Measurements from ENCODE around the gene GRK5.
A peak's percentile ranks its signal among the peaks of the same experiment; 100 is the strongest.

The GRK5 gene

GRCh38 chr10:119207713-119208552 is 562 bp downstream of the GRK5 start:
- TF ChIP-seq CTCF (conservative IDR thresholded peaks at IDR 0.05; ENCODE audit: low read length) (no peak), EZH2phosphoT487 (IDR thresholded peaks at IDR 0.05; ENCODE audit: borderline replicate concordance) (no peak)
- Histone ChIP-seq H2AFZ (ENCODE audit: low read length) (peak overlapping the region; percentile 48), H3K4me3 (ENCODE audit: low read length, poor library complexity, severe bottlenecking) (peak overlapping the region; percentile 83), H3K4me1 (ENCODE audit: insufficient read depth, low read length, poor library complexity, severe bottlenecking) (peaks cover 45% of the 10 kb centered on the region), H3K9me2 (replicated peaks; ENCODE audit: low read depth, low read length) (no peaks in the 10 kb centered on the region), H3K9ac (ENCODE audit: low read depth, low read length, poor library complexity, severe bottlenecking) (peak overlapping the region; percentile 77), H3K79me2 (ENCODE audit: insufficient read depth, low read length) (peaks cover 45% of the 10 kb centered on the region), H4K20me1 (ENCODE audit: insufficient read depth, low read length, poor library complexity, severe bottlenecking) (no peaks in the 10 kb centered on the region), H3K27me3 (ENCODE audit: insufficient read depth, low read length, poor library complexity, severe bottlenecking) (no peaks in the 10 kb centered on the region), H3K4me2 (ENCODE audit: low read depth, low read length, poor library complexity, severe bottlenecking) (peak overlapping the region; percentile 96), H3K9me3 (ENCODE audit: insufficient read depth, low read depth, low read length) (no peaks in the 10 kb centered on the region), H3F3A (ENCODE audit: low read depth) (peaks cover 19% of the 10 kb centered on the region), H3K36me3 (ENCODE audit: insufficient read depth, low read length) (no peaks in the 10 kb centered on the region)

- H3K79me2 ChIP-seq (ENCODE audit: insufficient read depth, low read length) = peaks cover 50% of the 10 kb centered on the region
- H3F3A ChIP-seq (ENCODE audit: low read depth) = peaks cover 19% of the 10 kb centered on the region
- TF ChIP-seq EZH2phosphoT487 (IDR thresholded peaks at IDR 0.05; ENCODE audit: borderline replicate concordance) (no peak), CTCF (conservative IDR thresholded peaks at IDR 0.05; ENCODE audit: low read length) (no peak)
- H3K9ac ChIP-seq (ENCODE audit: low read depth, low read length, poor library complexity, severe bottlenecking) = peak overlapping the region; percentile 77
- no peaks in the 10 kb centered on the region for H4K20me1 ChIP-seq (ENCODE audit: insufficient read depth, low read length, poor library complexity, severe bottlenecking)
- no peaks in the 10 kb centered on the region for H3K36me3 ChIP-seq (ENCODE audit: insufficient read depth, low read length)
- H3K9me3 ChIP-seq (ENCODE audit: insufficient read depth, low read depth, low read length) = no peaks in the 10 kb centered on the region
- H3K27me3 ChIP-seq (ENCODE audit: insufficient read depth, low read length, poor library complexity, severe bottlenecking) = no peaks in the 10 kb centered on the region
- H2AFZ ChIP-seq (ENCODE audit: low read length) = no peak overlapping the region; the same call in 1 of the 2 replicates
- no peaks in the 10 kb centered on the region for H3K9me2 ChIP-seq (replicated peaks; ENCODE audit: low read depth, low read length)
- peak overlapping the region; percentile 96 for H3K4me2 ChIP-seq (ENCODE audit: low read depth, low read length, poor library complexity, severe bottlenecking)
- peaks cover 51% of the 10 kb centered on the region for H3K4me1 ChIP-seq (ENCODE audit: insufficient read depth, low read length, poor library complexity, severe bottlenecking)
- H3K4me3 ChIP-seq (ENCODE audit: low read length, poor library complexity, severe bottlenecking) = peak overlapping the region; percentile 83
Observed at GRCh38 chr10:119208553-119208940, 1.2 kb downstream of the GRK5 start.

GRCh38 chr10:119209035-119209735 is 1.8 kb downstream of the GRK5 start:
- H4K20me1 ChIP-seq (ENCODE audit: insufficient read depth, low read length, poor library complexity, severe bottlenecking) = no peaks in the 10 kb centered on the region
- no peaks in the 10 kb centered on the region for H3K36me3 ChIP-seq (ENCODE audit: insufficient read depth, low read length)
- peak overlapping the region; percentile 83 for H3K4me3 ChIP-seq (ENCODE audit: low read length, poor library complexity, severe bottlenecking)
- H3K4me1 ChIP-seq (ENCODE audit: insufficient read depth, low read length, poor library complexity, severe bottlenecking) = peaks cover 57% of the 10 kb centered on the region
- H3K79me2 ChIP-seq (ENCODE audit: insufficient read depth, low read length) = peaks cover 56% of the 10 kb centered on the region
- peaks cover 19% of the 10 kb centered on the region for H3F3A ChIP-seq (ENCODE audit: low read depth)
- no peaks in the 10 kb centered on the region for H3K9me2 ChIP-seq (replicated peaks; ENCODE audit: low read depth, low read length)
- H2AFZ ChIP-seq (ENCODE audit: low read length) = peak overlapping the region; percentile 47
- H3K9ac ChIP-seq (ENCODE audit: low read depth, low read length, poor library complexity, severe bottlenecking) = peak overlapping the region; percentile 77
- H3K27me3 ChIP-seq (ENCODE audit: insufficient read depth, low read length, poor library complexity, severe bottlenecking) = no peaks in the 10 kb centered on the region
- H3K9me3 ChIP-seq (ENCODE audit: insufficient read depth, low read depth, low read length) = no peaks in the 10 kb centered on the region
- no peak for TF ChIP-seq EZH2phosphoT487 (IDR thresholded peaks at IDR 0.05; ENCODE audit: borderline replicate concordance)
- TF ChIP-seq CTCF (conservative IDR thresholded peaks at IDR 0.05; ENCODE audit: low read length) = peak; percentile 83
- peak overlapping the region; percentile 96 for H3K4me2 ChIP-seq (ENCODE audit: low read depth, low read length, poor library complexity, severe bottlenecking)

All from Loucy (cell line).